Testis (tissue), 3 donors: ENCODE data around the gene KRTAP12-4. TPM values are rescaled to one million over a fixed set of nuclear protein-coding genes. Genes with fewer than 3 reads are reported as not detected.

Source experiments
- DNase-seq: peaks from one replicate; pipeline ENCODE4 v3.0.0-alpha.2; 2019
- H3K27ac ChIP-seq, 2 donors: fragments of 200-600 bp; sonication (generic); one replicate each; pipeline ENCODE4 v1.5.1; 2019
- H3K27me3 ChIP-seq: fragments of 200-600 bp; sonication (generic); one replicate; pipeline ENCODE4 v1.5.1; 2019
- H3K36me3 ChIP-seq: fragments of 200-600 bp; sonication (generic); one replicate; pipeline ENCODE4 v1.5.1; 2017; ENCODE audit warnings: low read depth; ENCODE audit errors: missing control alignments
- H3K4me1 ChIP-seq: fragments of 200-600 bp; sonication (generic); one replicate; pipeline ENCODE4 v1.5.1; 2019
- H3K4me3 ChIP-seq, 2 donors: fragments of 200-600 bp; sonication (generic); one replicate each; pipeline ENCODE4 v1.5.1; 2017 to 2019
- H3K9me3 ChIP-seq: fragments of 200-600 bp; sonication (generic); one replicate; pipeline ENCODE4 v1.5.1; 2017
- CTCF ChIP-seq, 3 experiments: fragments of 450-650 bp in 2 of 3; fragments of 200-600 bp in 1 of 3; sonication (generic) in 1 of 3; IDR thresholded peaks; one replicate each; pipeline ENCODE4 v1.5.1; 2016 to 2019; ENCODE audit warnings: antibody characterized with exemption in 3 of 3, mild to moderate bottlenecking in 2 of 3, moderate library complexity in 1 of 3
- POLR2A ChIP-seq: fragments of 450-650 bp; IDR thresholded peaks from one replicate; pipeline ENCODE4 v1.6.1; 2017; ENCODE audit warnings: antibody characterized with exemption, mild to moderate bottlenecking, moderate library complexity
- WGBS, 2 donors: methylation state at CpG; one replicate each; pipeline ENCODE4 v1.1.5; 2018; 5-methylcytosine and 5-hydroxymethylcytosine counted together
- intact Hi-C: fragments of 100-400 bp; cut with DNase I; formaldehyde crosslinking; loops from one replicate; pipeline ENCODE4 v1.15.1; 2023; ENCODE audit warnings: low total_unique reads
- polyA plus RNA-seq: library from polyadenylated mRNA; stranded (reverse); fragments of 350-450 nt; fragmentation: Illumina TruSeq; extraction: RNeasy Lipid Tissue Mini Kit (QIAGEN cat#74804); gene quantifications from one replicate; pipeline ENCODE4 v1.2.3, GENCODE V29; 2014; ENCODE audit warnings: low read depth, low replicate concordance; ENCODE audit not compliant: insufficient read depth
- total RNA-seq, 2 donors: library from RNA; depleted of rRNA; stranded (reverse); fragments of >200 nt; gene quantifications; one replicate each; pipeline ENCODE4 v1.2.3, GENCODE V29; 2016

Gene KRTAP12-4
- total and polyA plus RNA-seq, 3 donors from 2014 or later: not detected

GRCh38 chr21:44656868-44657267 lies 2.4 kb upstream of the KRTAP12-4 start:
- Histone ChIP-seq H3K27ac (no peak overlapping the region), H3K9me3 (no peaks in the 10 kb centered on the region), H3K36me3 (no peaks in the 10 kb centered on the region), H3K4me3 (no peak overlapping the region), H3K4me1 (no peaks in the 10 kb centered on the region), H3K27me3 (no peaks in the 10 kb centered on the region)
- WGBS, 2 donors: 48 to 53% methylated on average over 1 of the region's 1 CpG
- TF ChIP-seq CTCF (IDR thresholded peaks at IDR 0.05) (no peak), POLR2A (no peak)
- DNase-seq: no peak
- intact Hi-C loops: no loop called here

- Histone ChIP-seq H3K27me3 (no peaks in the 10 kb centered on the region), H3K4me1 (no peaks in the 10 kb centered on the region), H3K9me3 (no peaks in the 10 kb centered on the region), H3K27ac (no peak overlapping the region), H3K4me3 (no peak overlapping the region), H3K36me3 (no peaks in the 10 kb centered on the region)
- WGBS, 2 donors: 81 to 87% methylated on average over 14 to 17 of the region's 17 CpGs
- intact Hi-C loops: no loop called here
- DNase-seq: no peak
- TF ChIP-seq CTCF (IDR thresholded peaks at IDR 0.05) (no peak), POLR2A (no peak)
Measured at GRCh38 chr21:44653656-44654575, 543 bp downstream of the KRTAP12-4 start.

- intact Hi-C loops: no loop called here
- H3K9me3 ChIP-seq: no peaks in the 10 kb centered on the region
- WGBS, 2 donors: 67 to 74% methylated on average over 14 of the region's 14 CpGs
- H3K4me3 ChIP-seq: no peak overlapping the region
- no peaks in the 10 kb centered on the region for H3K27me3 ChIP-seq
- H3K36me3 ChIP-seq: no peaks in the 10 kb centered on the region
- TF ChIP-seq POLR2A (no peak), CTCF (IDR thresholded peaks at IDR 0.05) (no peak)
- no peak for DNase-seq
- H3K4me1 ChIP-seq: no peaks in the 10 kb centered on the region
- H3K27ac ChIP-seq: no peak overlapping the region
Measured at GRCh38 chr21:44653123-44653522, 1.3 kb downstream of the KRTAP12-4 start.

GRCh38 chr21:44650973-44651675 lies 3.3 kb downstream of the KRTAP12-4 start:
- no peak for DNase-seq
- 81 to 92% methylated on average over 12 of the region's 12 CpGs for WGBS, 2 donors
- TF ChIP-seq CTCF (IDR thresholded peaks at IDR 0.05) (no peak), POLR2A (no peak)

More at GRCh38 chr21:44650973-44651675, 3.3 kb downstream of the KRTAP12-4 start:
- H3K4me1 ChIP-seq: no peaks in the 10 kb centered on the region
- H3K4me3 ChIP-seq: no peak overlapping the region
- no peaks in the 10 kb centered on the region for H3K9me3 ChIP-seq
- intact Hi-C loops: no loop called here
- H3K36me3 ChIP-seq: no peaks in the 10 kb centered on the region
- no peaks in the 10 kb centered on the region for H3K27me3 ChIP-seq
- H3K27ac ChIP-seq: no peak overlapping the region
